Measurements from ENCODE around the gene ZFAND4. TPM values are rescaled to one million over a fixed set of nuclear protein-coding genes. Genes with fewer than 3 reads are reported as not detected.
"Not testable (repeated sequence)": the region's sequence is repeated elsewhere in the genome, so short reads cannot be mapped to it uniquely, and the experiment has no call there.

The ZFAND4 gene
- total RNA-seq, 1 donor from 2014 or later, result 17.1 TPM

DNA sequence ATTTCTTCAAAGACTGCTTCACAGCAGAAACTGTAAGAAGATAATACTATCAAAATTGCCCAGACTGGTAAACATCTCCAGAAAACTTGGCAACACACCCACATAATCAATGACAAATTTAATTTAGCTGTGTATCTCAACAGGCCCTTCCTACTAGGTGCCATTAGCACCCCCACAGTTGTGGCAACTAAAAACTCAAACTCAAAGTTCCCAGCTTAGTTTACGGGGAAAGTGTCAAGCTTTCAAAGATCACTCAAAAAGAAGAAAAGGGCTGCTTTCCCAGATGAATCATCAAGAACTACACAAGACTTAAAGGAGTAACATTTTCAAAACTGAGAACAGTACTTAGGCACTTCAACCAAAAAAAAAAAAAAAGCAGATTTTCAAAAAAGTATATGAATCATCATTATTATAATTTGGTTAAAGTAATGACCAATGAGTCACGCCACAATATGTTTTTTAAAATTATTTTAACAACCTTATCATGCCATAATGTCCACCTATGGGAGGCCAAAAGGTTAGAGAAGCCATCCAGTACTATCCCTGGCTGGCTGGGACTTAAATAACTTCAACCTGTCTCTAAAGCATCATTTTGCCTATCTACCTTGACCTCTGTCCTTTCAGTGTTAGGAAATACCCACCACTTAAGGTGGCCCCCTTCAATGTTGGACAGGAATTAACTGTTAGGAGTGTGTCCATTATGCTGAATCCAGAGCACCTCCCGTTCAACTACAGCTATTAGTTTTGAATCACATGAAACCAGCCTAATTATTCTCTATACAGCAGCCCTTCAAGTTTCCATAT lies 90.8 kb downstream of the ZFAND4 start:
- Histone ChIP-seq H3K36me3 (no peaks in the 10 kb centered on the region), H3K27me3 (no peaks in the 10 kb centered on the region), H3K9me3 (no peaks in the 10 kb centered on the region), H3K4me3 (no peak overlapping the region), H3K27ac (no peak overlapping the region), H3K4me1 (no peaks in the 10 kb centered on the region)
- TF ChIP-seq CTCF (IDR thresholded peaks at IDR 0.05), result no peak
- no peak for DNase-seq (ENCODE audit: low spot score in 2 of 2)
- intact Hi-C loops (cut with DNase I), result no loop called here

DNA sequence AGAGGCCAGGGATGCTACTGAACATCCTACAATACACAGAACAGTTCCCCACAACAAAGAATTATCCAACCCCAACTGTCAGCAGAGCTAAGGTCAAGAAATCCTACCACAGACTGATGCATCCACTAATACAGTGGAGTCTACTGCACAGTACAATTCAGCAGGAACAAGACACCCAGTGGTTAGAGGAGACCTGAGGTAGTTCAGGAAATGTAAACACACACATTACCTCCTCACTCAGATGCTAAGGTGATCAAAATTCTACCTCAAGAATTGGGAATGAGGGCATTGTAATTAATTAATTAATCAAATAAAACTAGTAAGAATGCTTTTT lies 91.4 kb downstream of the ZFAND4 start:
- Histone ChIP-seq H3K4me1 (no peaks in the 10 kb centered on the region), H3K27ac (no peak overlapping the region), H3K4me3 (no peak overlapping the region), H3K9me3 (no peaks in the 10 kb centered on the region), H3K27me3 (no peaks in the 10 kb centered on the region), H3K36me3 (no peaks in the 10 kb centered on the region)
- TF ChIP-seq CTCF (IDR thresholded peaks at IDR 0.05), result no peak
- DNase-seq (ENCODE audit: low spot score in 2 of 2), result no peak
- intact Hi-C loops (cut with DNase I), result no loop called here

GRCh38 chr10:45580371-45581215 lies 92.0 kb downstream of the ZFAND4 start:
- intact Hi-C loops (cut with DNase I), result no loop called here
- no peak overlapping the region for H3K4me3 ChIP-seq

DNA sequence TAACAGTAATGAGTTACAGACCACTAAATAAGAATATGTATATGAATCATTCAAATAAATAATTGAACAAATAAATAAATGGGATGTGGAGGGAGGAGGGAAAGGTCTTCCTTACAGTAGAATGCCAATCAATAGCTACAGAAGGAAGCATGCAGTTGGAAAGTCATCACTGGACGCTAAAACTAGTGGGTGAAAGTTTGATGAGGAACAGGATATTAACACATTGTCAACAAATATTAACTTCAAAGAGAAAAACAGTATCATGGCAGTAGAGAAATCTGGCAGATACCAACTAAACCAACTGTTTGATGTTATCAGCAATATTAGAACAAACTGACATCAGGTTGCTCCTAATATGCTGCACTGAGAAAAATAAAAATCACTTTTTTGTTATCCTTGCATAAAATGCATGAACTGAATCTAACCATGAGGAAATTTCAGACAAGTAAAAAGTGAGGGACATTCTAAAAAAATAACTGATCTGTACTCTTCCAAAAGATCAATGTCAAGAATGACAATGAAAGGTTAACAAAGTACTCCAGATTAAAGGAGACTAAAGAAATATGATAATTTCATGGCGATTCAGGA lies 94.1 kb downstream of the ZFAND4 start:
- no peaks in the 10 kb centered on the region for H3K27me3 ChIP-seq
- H3K4me1 ChIP-seq, result no peaks in the 10 kb centered on the region
- no peak for TF ChIP-seq CTCF (IDR thresholded peaks at IDR 0.05)
- H3K36me3 ChIP-seq, result no peaks in the 10 kb centered on the region
- H3K9me3 ChIP-seq, result no peaks in the 10 kb centered on the region
- intact Hi-C loops (cut with DNase I), result no loop called here
- H3K27ac ChIP-seq, result no peak overlapping the region
- H3K4me3 ChIP-seq, result no peak overlapping the region
- no peak for DNase-seq (ENCODE audit: low spot score in 2 of 2)

More at GRCh38 chr10:45580371-45581215, 92.0 kb downstream of the ZFAND4 start:
- Histone ChIP-seq H3K36me3 (no peaks in the 10 kb centered on the region), H3K9me3 (no peaks in the 10 kb centered on the region), H3K27ac (no peak overlapping the region), H3K27me3 (no peaks in the 10 kb centered on the region), H3K4me1 (no peaks in the 10 kb centered on the region)
- no peak for TF ChIP-seq CTCF (IDR thresholded peaks at IDR 0.05)
- no peak for DNase-seq (ENCODE audit: low spot score in 2 of 2)

DNA sequence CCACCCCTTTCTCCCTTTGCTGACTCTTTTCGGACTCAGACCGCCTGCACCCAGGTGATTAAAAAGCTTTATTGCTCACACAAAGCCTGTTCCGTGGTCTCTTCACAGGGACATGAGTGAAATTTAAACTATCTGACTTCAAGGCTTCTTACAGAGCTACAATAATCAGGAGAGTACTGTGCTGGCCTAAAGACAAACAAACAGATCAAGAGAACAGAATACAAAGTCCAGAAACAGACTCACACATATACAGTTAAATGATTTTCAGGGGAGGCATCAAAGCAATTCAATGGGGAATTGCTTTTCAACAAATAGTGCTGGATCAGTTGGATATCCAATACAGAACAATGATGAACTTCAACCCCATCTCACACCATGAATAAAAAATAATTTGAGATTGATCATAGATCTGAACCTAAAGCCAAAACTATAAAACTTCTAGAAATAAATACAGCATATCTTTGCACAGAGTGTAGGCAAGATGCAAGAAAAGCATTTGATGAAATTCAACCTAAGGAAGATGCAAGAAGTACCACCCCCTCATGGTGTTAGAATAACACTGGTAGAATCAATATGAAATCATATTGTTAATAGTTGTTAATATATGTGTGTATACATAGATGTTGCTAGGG lies 96.5 kb downstream of the ZFAND4 start:
- DNase-seq (ENCODE audit: low spot score in 2 of 2), result no peak
- no peak overlapping the region for H3K4me3 ChIP-seq
- no peaks in the 10 kb centered on the region for H3K36me3 ChIP-seq
- no peaks in the 10 kb centered on the region for H3K9me3 ChIP-seq
- intact Hi-C loops (cut with DNase I), result no loop called here
- no peaks in the 10 kb centered on the region for H3K4me1 ChIP-seq
- TF ChIP-seq CTCF (IDR thresholded peaks at IDR 0.05), result no peak
- no peaks in the 10 kb centered on the region for H3K27me3 ChIP-seq
- no peak overlapping the region for H3K27ac ChIP-seq

DNA sequence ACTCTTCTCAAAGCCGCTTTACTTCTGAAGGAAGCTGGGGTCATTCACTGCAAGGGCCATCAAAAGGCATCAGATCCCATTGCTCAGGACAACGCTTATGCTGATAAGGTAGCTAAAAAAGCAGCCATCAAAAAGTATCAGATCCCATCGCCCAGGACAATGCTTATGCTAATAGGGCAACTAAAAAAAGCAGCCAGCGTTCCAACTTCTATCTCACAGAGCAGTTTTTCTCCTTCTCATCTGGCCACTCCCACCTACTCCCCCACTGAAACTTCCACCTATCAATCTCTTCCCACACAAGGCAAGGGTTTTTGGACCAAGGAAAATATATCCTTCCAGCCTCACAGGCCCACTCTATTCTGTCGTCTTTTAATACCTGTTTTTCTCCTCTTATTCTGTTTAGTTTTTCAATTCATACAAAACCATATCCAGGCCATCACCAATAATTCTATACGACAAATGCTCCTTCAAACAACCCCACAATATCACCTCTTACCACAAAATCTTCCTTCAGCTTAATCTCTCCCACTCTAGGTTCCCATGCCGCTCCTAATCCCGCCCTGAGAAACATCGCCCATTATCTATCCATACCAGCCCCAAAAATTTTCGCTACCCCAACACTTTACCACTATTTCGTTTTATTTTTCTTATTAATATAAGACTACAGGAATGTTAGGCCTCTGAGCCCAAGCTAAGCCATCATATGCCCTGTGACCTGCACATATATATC lies 97.4 kb downstream of the ZFAND4 start:
- H3K27ac ChIP-seq; H3K36me3 ChIP-seq; H3K27me3 ChIP-seq; H3K4me1 ChIP-seq; DNase-seq (ENCODE audit: low spot score in 2 of 2); H3K4me3 ChIP-seq; H3K9me3 ChIP-seq; intact Hi-C loops (cut with DNase I): not testable (repeated sequence)
